HepG2 (cell line): ENCODE data around the gene CSNK1D. TPM values are rescaled to one million over a fixed set of nuclear protein-coding genes. Genes with fewer than 3 reads are reported as not detected.
A peak's percentile ranks its signal among the peaks of the same experiment; 100 is the strongest.

ENCODE experiments used
- ATAC-seq: fragments of 200-7000 bp; cut with Tn5 transposase; 3 replicates; pipeline ENCODE4 v1.9.1; 2020; ENCODE audit warnings: mild to moderate bottlenecking, moderate library complexity
- BruUV-seq: library from RNA; stranded (reverse); fragments of 400-500 nt; replicated peaks from 2 replicates; lab custom pipeline; 2021; lab: Mats Ljungman, UMichigan
- CTCF ChIA-PET: fragments of 300-600 bp; formaldehyde crosslinking; extraction: SDS; loops from one replicate; lab custom pipeline; 2021; ENCODE audit warnings: low total read pairs, inconsistent platforms, low intra/inter-chr PET ratio; lab: Yijun Ruan, JAX
- POLR2A ChIA-PET: fragments of 350-600 bp; sonication (Branson Sonifier 250); formaldehyde crosslinking; loops from one replicate; lab custom pipeline; 2020; ENCODE audit warnings: antibody characterized with exemption, inconsistent platforms; lab: Yijun Ruan, JAX
- DNase-seq: peaks from one replicate; pipeline ENCODE4 v3.0.0-alpha.2; 2015; ENCODE audit warnings: low spot score
- FAIRE-seq: peaks from 3 replicates; lab custom pipeline; 2011; peaks lifted over from hg19 to GRCh38; lab: Jason Lieb, UNC
- H2AFZ ChIP-seq: one replicate; pipeline ENCODE4 v1.6.1; 2011; ENCODE audit warnings: low read length, inconsistent platforms
- H3K27ac ChIP-seq: fragments of 300-600 bp; 3 replicates; pipeline ENCODE4 v1.8.0; 2011; ENCODE audit warnings: mixed run types, mild to moderate bottlenecking, mixed read lengths, low read length, inconsistent platforms; ENCODE audit not compliant: insufficient read depth; ENCODE audit errors: extremely low read length
- H3K27me3 ChIP-seq, 2 experiments: fragments of 200-600 bp in 1 of 2; 2 replicates in 1 of 2; 3 replicates in 1 of 2; pipeline versions ENCODE4 v1.6.0 to v1.8.0; 2011; ENCODE audit warnings: low read length in 2 of 2, mild to moderate bottlenecking in 2 of 2, moderate library complexity in 2 of 2, inconsistent platforms in 1 of 2; ENCODE audit not compliant: insufficient read depth in 2 of 2, control insufficient read depth in 1 of 2
- H3K36me3 ChIP-seq, 2 experiments: fragments of 200-600 bp in 1 of 2; replicated peaks in 1 of 2; 2 replicates in 1 of 2; 3 replicates in 1 of 2; pipeline versions ENCODE4 v1.5.1 to v1.8.0; 2011; ENCODE audit warnings: low read length in 2 of 2, inconsistent platforms in 1 of 2; ENCODE audit not compliant: insufficient read depth in 2 of 2, control insufficient read depth in 1 of 2
- H3K4me1 ChIP-seq: 2 replicates; pipeline ENCODE4 v1.5.1; 2012; ENCODE audit warnings: low read length, inconsistent platforms; ENCODE audit not compliant: insufficient read depth
- H3K4me2 ChIP-seq: 2 replicates; pipeline ENCODE4 v1.6.0; 2011; ENCODE audit warnings: low read depth, low read length, inconsistent platforms
- H3K4me3 ChIP-seq, 3 experiments: fragments of 200-600 bp in 1 of 3; sonication (generic), shearing (Covaris generic) in 1 of 3; replicated peaks in 1 of 3; 2 replicates each; pipeline ENCODE4 v1.5.1; 2011 to 2016; ENCODE audit warnings: low read length in 3 of 3, inconsistent platforms in 2 of 3, low read depth in 2 of 3, mild to moderate bottlenecking in 2 of 3, control low read depth in 1 of 3, mixed read lengths in 1 of 3; ENCODE audit not compliant: insufficient read depth in 1 of 3
- H3K79me2 ChIP-seq: one replicate; pipeline ENCODE4 v1.6.1; 2011; ENCODE audit warnings: low read length, inconsistent platforms; ENCODE audit not compliant: insufficient read depth
- H3K9ac ChIP-seq: 2 replicates; pipeline ENCODE4 v1.6.0; 2011; ENCODE audit warnings: mild to moderate bottlenecking, low read depth, low read length, inconsistent platforms; ENCODE audit not compliant: insufficient read depth
- H3K9me3 ChIP-seq: 2 replicates; pipeline ENCODE4 v1.5.1; 2012; ENCODE audit warnings: mild to moderate bottlenecking, low read length
- H4K20me1 ChIP-seq: 2 replicates; pipeline ENCODE4 v1.6.0; 2011; ENCODE audit warnings: inconsistent platforms, mild to moderate bottlenecking, low read length, moderate library complexity; ENCODE audit not compliant: insufficient read depth
- CREM ChIP-seq, 2 experiments: sonication (generic) in 1 of 2; formaldehyde crosslinking in 1 of 2; IDR thresholded peaks; 2 replicates each; pipeline versions ENCODE4 v1.4.0 to v1.6.1; 2016 to 2020; ENCODE audit warnings: antibody characterized with exemption in 1 of 2, mild to moderate bottlenecking in 1 of 2, missing genetic modification reagents in 1 of 2
- JUND ChIP-seq: sonication (generic); formaldehyde crosslinking; IDR thresholded peaks from 2 replicates; pipeline ENCODE4 v1.8.0; 2022; ENCODE audit warnings: mild to moderate bottlenecking, missing genetic modification reagents
- NBN ChIP-seq: fragments of 450-650 bp; conservative IDR thresholded peaks from 2 replicates; pipeline ENCODE4 v1.6.1; 2017
- ZNF121 ChIP-seq: sonication (generic); formaldehyde crosslinking; IDR thresholded peaks from 2 replicates; pipeline ENCODE4 v1.5.0; 2020; ENCODE audit warnings: mild to moderate bottlenecking, missing genetic modification reagents
- ZNF446 ChIP-seq: sonication (generic); formaldehyde crosslinking; IDR thresholded peaks from 2 replicates; pipeline ENCODE4 v1.5.0; 2020; ENCODE audit warnings: mild to moderate bottlenecking, missing genetic modification reagents
- ZNF7 ChIP-seq: IDR thresholded peaks from 2 replicates; pipeline ENCODE4 v1.6.1; 2016; ENCODE audit warnings: missing biosample characterization, missing genetic modification reagents
- ZNF724P ChIP-seq: sonication (generic); formaldehyde crosslinking; IDR thresholded peaks from 2 replicates; pipeline ENCODE4 v1.8.0; 2022; ENCODE audit warnings: missing genetic modification reagents, borderline replicate concordance
- WGBS: methylation state at CpG from one replicate; pipeline ENCODE4 v1.1.6; 2017; ENCODE audit warnings: low lambda C conversion rate; 5-methylcytosine and 5-hydroxymethylcytosine counted together
- in situ Hi-C: cut with HindIII; loops from 2 replicates; pipeline ENCODE4 v1.10.0; 2017; ENCODE audit warnings: low pct_unique_long_range_greater_than_20kb; ENCODE audit not compliant: extremely low pct_ligation_motif_present
- intact Hi-C: fragments of 100-400 bp; cut with micrococcal nuclease; formaldehyde crosslinking; loops from one replicate; pipeline ENCODE4 v1.10.0; 2022; ENCODE audit not compliant: unreplicated experiment
- polyA plus RNA-seq, 8 experiments: library from polyadenylated mRNA; depleted of rRNA in 3 of 8; stranded (reverse) in 7 of 8; unstranded in 1 of 8; fragments of >200 nt; fragmentation: Illumina TruSeq in 4 of 8; extraction: Trizol in 4 of 8; gene quantifications; 2 replicates each; pipeline versions ENCODE4 v1.2.1 to v1.2.3, GENCODE V29; 2011 to 2016; ENCODE audit warnings: low read depth in 4 of 8, missing spikeins in 1 of 8, mixed read lengths in 1 of 8; ENCODE audit not compliant: insufficient read depth in 1 of 8
- total RNA-seq, 5 experiments: library from RNA; depleted of rRNA; stranded (reverse); fragments of >200 nt; fragmentation: Illumina TruSeq; extraction: Trizol; gene quantifications; 2 replicates each; pipeline ENCODE4 v1.2.3, GENCODE V29; 2016; ENCODE audit warnings: low read depth in 1 of 5
- TF ChIP-seq, protein P1 (sequence below): sonication (generic); formaldehyde crosslinking; IDR thresholded peaks from 2 replicates; pipeline ENCODE4 v1.4.0; 2020; ENCODE audit warnings: missing genetic modification reagents
- TF ChIP-seq, protein P2 (sequence below): sonication (generic); formaldehyde crosslinking; IDR thresholded peaks from 2 replicates; pipeline ENCODE4 v1.4.0; 2020; ENCODE audit warnings: missing genetic modification reagents

Gene CSNK1D
- total and polyA plus RNA-seq, 2 of the 13 experiments (the other 11 are each of a cell fraction or from before 2014, with no cell fraction given) = 31.5 to 128 TPM

DNA sequence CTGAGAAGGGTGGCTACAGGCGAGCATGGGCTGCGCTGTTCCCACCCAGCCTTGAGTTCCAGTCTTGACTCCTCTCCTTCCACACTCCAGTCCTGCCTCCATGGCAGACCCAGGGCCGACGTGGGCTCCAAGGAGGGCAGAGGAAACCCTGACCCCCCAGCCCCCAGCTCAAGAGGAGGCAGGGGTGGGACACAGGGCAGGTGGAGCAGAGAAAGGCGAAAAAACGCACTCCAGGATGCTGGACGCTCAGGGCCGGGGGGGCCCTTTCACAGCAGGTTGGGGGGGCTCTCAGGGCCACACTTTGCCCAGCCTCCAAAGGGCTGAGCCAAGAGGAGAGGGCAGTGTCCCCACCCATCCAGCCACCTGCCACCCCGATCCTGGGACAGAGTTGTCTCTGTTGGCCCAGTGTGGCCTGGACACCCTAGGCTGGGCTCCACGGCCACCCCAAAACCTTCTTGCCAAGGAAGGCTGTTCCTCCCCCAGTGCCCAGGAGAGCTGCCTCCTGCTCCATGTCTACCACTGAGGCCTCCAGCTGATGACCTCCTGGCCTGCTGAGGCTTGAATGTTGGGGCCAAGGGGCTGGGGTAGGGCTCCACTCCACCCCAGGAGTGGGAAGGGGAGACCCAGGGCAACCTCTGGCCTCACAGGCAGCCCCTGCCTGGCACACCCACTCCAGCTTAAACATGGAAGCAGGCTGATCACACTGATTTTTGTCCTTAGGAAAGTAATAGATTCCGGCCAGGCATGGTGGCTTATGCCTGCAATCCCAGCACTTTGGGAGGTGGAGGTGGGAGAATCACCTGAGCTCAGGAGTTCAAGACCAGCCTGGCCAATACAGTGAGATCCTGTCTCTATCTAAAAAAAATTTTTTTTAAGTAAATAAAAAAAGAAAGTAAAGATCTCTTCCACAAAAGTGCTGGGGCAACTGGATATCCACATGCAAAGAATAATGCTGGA is 53.5 kb downstream of the CSNK1D start:
- ATAC-seq (no peak), DNase-seq (no peak)
- Histone ChIP-seq H3K4me3 (no peak overlapping the region), H3K4me2 (no peak overlapping the region), H3K27ac (no peak overlapping the region), H3K36me3 (no peaks in the 10 kb centered on the region)
- CTCF ChIA-PET = no interaction called here
- 91% methylated on average over 11 of the region's 11 CpGs for WGBS
- TF ChIP-seq ZNF446 (CRISPR knock-in tag) (no peak), ZNF724P (CRISPR knock-in tag) (no peak), JUND (CRISPR knock-in tag) (no peak), CREM (IDR thresholded peaks at IDR 0.05) (no peak), CREM (CRISPR knock-in tag; IDR thresholded peaks at IDR 0.05) (no peak), ZNF121 (peak; percentile 74), NBN (no peak), ZNF7 (CRISPR knock-in tag) (no peak)
- TF ChIP-seq, protein P1, sequence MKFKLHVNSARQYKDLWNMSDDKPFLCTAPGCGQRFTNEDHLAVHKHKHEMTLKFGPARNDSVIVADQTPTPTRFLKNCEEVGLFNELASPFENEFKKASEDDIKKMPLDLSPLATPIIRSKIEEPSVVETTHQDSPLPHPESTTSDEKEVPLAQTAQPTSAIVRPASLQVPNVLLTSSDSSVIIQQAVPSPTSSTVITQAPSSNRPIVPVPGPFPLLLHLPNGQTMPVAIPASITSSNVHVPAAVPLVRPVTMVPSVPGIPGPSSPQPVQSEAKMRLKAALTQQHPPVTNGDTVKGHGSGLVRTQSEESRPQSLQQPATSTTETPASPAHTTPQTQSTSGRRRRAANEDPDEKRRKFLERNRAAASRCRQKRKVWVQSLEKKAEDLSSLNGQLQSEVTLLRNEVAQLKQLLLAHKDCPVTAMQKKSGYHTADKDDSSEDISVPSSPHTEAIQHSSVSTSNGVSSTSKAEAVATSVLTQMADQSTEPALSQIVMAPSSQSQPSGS (CRISPR knock-in tag) = no peak
- TF ChIP-seq, protein P2, sequence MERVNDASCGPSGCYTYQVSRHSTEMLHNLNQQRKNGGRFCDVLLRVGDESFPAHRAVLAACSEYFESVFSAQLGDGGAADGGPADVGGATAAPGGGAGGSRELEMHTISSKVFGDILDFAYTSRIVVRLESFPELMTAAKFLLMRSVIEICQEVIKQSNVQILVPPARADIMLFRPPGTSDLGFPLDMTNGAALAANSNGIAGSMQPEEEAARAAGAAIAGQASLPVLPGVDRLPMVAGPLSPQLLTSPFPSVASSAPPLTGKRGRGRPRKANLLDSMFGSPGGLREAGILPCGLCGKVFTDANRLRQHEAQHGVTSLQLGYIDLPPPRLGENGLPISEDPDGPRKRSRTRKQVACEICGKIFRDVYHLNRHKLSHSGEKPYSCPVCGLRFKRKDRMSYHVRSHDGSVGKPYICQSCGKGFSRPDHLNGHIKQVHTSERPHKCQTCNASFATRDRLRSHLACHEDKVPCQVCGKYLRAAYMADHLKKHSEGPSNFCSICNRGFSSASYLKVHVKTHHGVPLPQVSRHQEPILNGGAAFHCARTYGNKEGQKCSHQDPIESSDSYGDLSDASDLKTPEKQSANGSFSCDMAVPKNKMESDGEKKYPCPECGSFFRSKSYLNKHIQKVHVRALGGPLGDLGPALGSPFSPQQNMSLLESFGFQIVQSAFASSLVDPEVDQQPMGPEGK (CRISPR knock-in tag) = peak; percentile 39; the same call in 1 of the 2 replicates
- TF ChIP-seq, all 625 proteins: peak for 2
- Histone ChIP-seq H3K9ac (no peak overlapping the region), H4K20me1 (no peaks in the 10 kb centered on the region), H3K27me3 (no peaks in the 10 kb centered on the region), H3K4me1 (peaks cover 71% of the 10 kb centered on the region), H2AFZ (no peak overlapping the region), H3K79me2 (no peaks in the 10 kb centered on the region), H3K9me3 (no peaks in the 10 kb centered on the region)
- intact Hi-C loops = no loop called here
- no peak for FAIRE-seq
- in situ Hi-C loops = no loop called here
- POLR2A ChIA-PET = interaction anchor here (0.8 to 11.8 kb wide), 3 partner anchors 10 to 73 kb away, joined by 3 to 117 read pairs (median 3); partner anchors contain the start of gene SLC16A3
- BruUV-seq = no TSS peak
